GM12878 (cell line): ENCODE results near the gene AKAP12. TPM values are rescaled to one million over a fixed set of nuclear protein-coding genes. Genes with fewer than 3 reads are reported as not detected.
A peak's percentile ranks its signal among the peaks of the same experiment; 100 is the strongest.

Experiments used
- ATAC-seq: fragments of 200-7000 bp; cut with Tn5 transposase; 3 replicates; pipeline ENCODE4 v1.9.1; 2020; ENCODE audit warnings: mild to moderate bottlenecking, moderate library complexity
- BruUV-seq: library from RNA; stranded (reverse); fragments of 400-500 nt; replicated peaks from 2 replicates; lab custom pipeline; 2021; lab: Mats Ljungman, UMichigan
- CTCF ChIA-PET: fragments of 300-600 bp; sonication (Branson Sonifier 250); formaldehyde crosslinking; extraction: SDS; loops from one replicate; lab custom pipeline; 2021; ENCODE audit warnings: inconsistent platforms; lab: Yijun Ruan, JAX
- POLR2A ChIA-PET: fragments of 350-600 bp; formaldehyde crosslinking; extraction: SDS; loops from one replicate; lab custom pipeline; 2021; ENCODE audit warnings: inconsistent platforms; lab: Charles Lee
- RAD21 ChIA-PET: fragments of 300-600 bp; sonication (Branson Sonifier 250); formaldehyde crosslinking; loops from one replicate; lab custom pipeline; 2023; ENCODE audit warnings: antibody characterized with exemption; ENCODE audit not compliant: unreplicated experiment; lab: Charles Lee
- SMC1A ChIA-PET: fragments of 300-600 bp; sonication (Branson Sonifier 250); formaldehyde crosslinking; loops from one replicate; lab custom pipeline; 2023; ENCODE audit not compliant: unreplicated experiment, uncharacterized antibody; lab: Charles Lee
- DNase-seq: peaks from one replicate; pipeline ENCODE4 v3.0.0-alpha.2; 2011; ENCODE audit warnings: low read depth, low spot score
- FAIRE-seq: peaks from 3 replicates; lab custom pipeline; 2011; peaks lifted over from hg19 to GRCh38; lab: Jason Lieb, UNC
- H2AFZ ChIP-seq: 2 replicates; pipeline ENCODE4 v1.6.0; 2011; ENCODE audit warnings: low read depth, low read length, control low read depth; ENCODE audit not compliant: control insufficient read depth
- H3K27ac ChIP-seq: 2 replicates; pipeline ENCODE4 v1.5.1; 2011; ENCODE audit warnings: control low read depth; ENCODE audit not compliant: control insufficient read depth, insufficient read depth
- H3K27me3 ChIP-seq, 2 experiments: replicated peaks in 1 of 2; 2 replicates each; pipeline versions ENCODE4 v1.6.0 to v1.6.1; 2011; ENCODE audit warnings: low read length in 1 of 2; ENCODE audit not compliant: control insufficient read depth in 2 of 2, insufficient read depth in 2 of 2
- H3K36me3 ChIP-seq, 2 experiments: 2 replicates each; pipeline ENCODE4 v1.5.1; 2011; ENCODE audit warnings: low read length in 1 of 2; ENCODE audit not compliant: control insufficient read depth in 2 of 2, insufficient read depth in 2 of 2
- H3K4me1 ChIP-seq: 2 replicates; pipeline ENCODE4 v1.6.1; 2011; ENCODE audit warnings: mild to moderate bottlenecking, low read length, moderate library complexity, mixed read lengths; ENCODE audit not compliant: control insufficient read depth, insufficient read depth
- H3K4me2 ChIP-seq: 2 replicates; pipeline ENCODE4 v1.6.0; 2011; ENCODE audit warnings: control low read depth; ENCODE audit not compliant: control insufficient read depth, insufficient read depth
- H3K4me3 ChIP-seq: fragments of 200-600 bp; sonication (generic); 2 replicates; pipeline ENCODE4 v1.5.1; 2016
- H3K79me2 ChIP-seq: 2 replicates; pipeline ENCODE4 v1.6.0; 2011; ENCODE audit warnings: low read length; ENCODE audit not compliant: control insufficient read depth, insufficient read depth
- H3K9ac ChIP-seq: 2 replicates; pipeline ENCODE4 v1.8.0; 2011; ENCODE audit warnings: low read length, control low read depth, mixed read lengths; ENCODE audit not compliant: control insufficient read depth, insufficient read depth
- H3K9me3 ChIP-seq: replicated peaks from 3 replicates; pipeline ENCODE4 v1.5.1; 2011; ENCODE audit warnings: mild to moderate bottlenecking, low read length; ENCODE audit not compliant: control insufficient read depth, insufficient read depth
- H4K20me1 ChIP-seq: 2 replicates; pipeline ENCODE4 v1.6.0; 2011; ENCODE audit not compliant: control insufficient read depth, insufficient read depth
- CHD4 ChIP-seq: fragments of 200-600 bp; sonication (generic); IDR thresholded peaks from 2 replicates; pipeline ENCODE4 v1.6.1; 2016; ENCODE audit warnings: mild to moderate bottlenecking
- FOXM1 ChIP-seq: IDR thresholded peaks from 2 replicates; pipeline ENCODE4 v1.6.1; 2012; ENCODE audit warnings: low read depth, mild to moderate bottlenecking, inconsistent platforms, low read length, moderate library complexity
- GABPA ChIP-seq: IDR thresholded peaks from 2 replicates; pipeline ENCODE4 v1.6.1; 2014; ENCODE audit warnings: antibody characterized with exemption, low read depth, mild to moderate bottlenecking, inconsistent platforms
- JUNB ChIP-seq: IDR thresholded peaks from 2 replicates; pipeline ENCODE4 v1.6.1; 2016; ENCODE audit warnings: antibody characterized with exemption, mild to moderate bottlenecking
- LARP7 ChIP-seq: fragments of 450-650 bp; IDR thresholded peaks from 2 replicates; pipeline ENCODE4 v1.6.1; 2017; ENCODE audit warnings: mild to moderate bottlenecking
- MXI1 ChIP-seq: fragments of 150-350 bp; IDR thresholded peaks from 2 replicates; pipeline ENCODE4 v1.6.1; 2011; ENCODE audit warnings: low read depth, mild to moderate bottlenecking, inconsistent platforms, low read length, improper control_type of control experiment
- MYC ChIP-seq: IDR thresholded peaks from 2 replicates; pipeline ENCODE4 v1.6.1; 2011; ENCODE audit warnings: mild to moderate bottlenecking, low read length, moderate library complexity, inconsistent platforms; ENCODE audit not compliant: insufficient read depth, insufficient replicate concordance, insufficient read length, severe bottlenecking
- RUNX3 ChIP-seq: IDR thresholded peaks from 2 replicates; pipeline ENCODE4 v1.6.1; 2012; ENCODE audit warnings: low read length, inconsistent platforms
- SMAD1 ChIP-seq: fragments of 450-650 bp; IDR thresholded peaks from 2 replicates; pipeline ENCODE4 v1.6.1; 2018; ENCODE audit warnings: mild to moderate bottlenecking, low read depth; ENCODE audit not compliant: partially characterized antibody
- SREBF1 ChIP-seq: IDR thresholded peaks from 2 replicates; pipeline ENCODE4 v1.6.1; 2012; ENCODE audit warnings: mild to moderate bottlenecking, low read length
- WGBS: methylation state at CpG from one replicate; pipeline ENCODE4 v1.1.6; 2016; ENCODE audit warnings: low lambda C conversion rate; ENCODE audit not compliant: insufficient replicate concordance, insufficient coverage; ENCODE audit errors: missing lambda C conversion rate; 5-methylcytosine and 5-hydroxymethylcytosine counted together
- in situ Hi-C: fragments of 300-500 bp; cut with MboI; formaldehyde crosslinking; loops from 9 replicates; pipeline ENCODE4 v1.14.3; 2018; ENCODE audit warnings: mixed read lengths
- intact Hi-C: fragments of 100-400 bp; cut with micrococcal nuclease; formaldehyde crosslinking; loops from one replicate; pipeline ENCODE4 v1.14.2; 2022; ENCODE audit not compliant: unreplicated experiment
- polyA plus RNA-seq, 11 experiments: library from polyadenylated mRNA; depleted of rRNA in 4 of 11; unstranded in 6 of 11; stranded (reverse) in 5 of 11; fragments of >200 nt; fragmentation: Nextera tagmentation in 4 of 11; fragmentation: Illumina TruSeq in 1 of 11; extraction: Ambion mirVana in 4 of 11; extraction: Trizol in 1 of 11; gene quantifications; 1 replicate in 1 of 11; 2 replicates in 10 of 11; pipeline versions ENCODE4 v1.2.1 to v1.2.3, GENCODE V29; 2011 to 2016; ENCODE audit warnings: inconsistent platforms in 2 of 11, missing spikeins in 2 of 11, low read depth in 1 of 11
- total RNA-seq, 4 experiments: library from RNA; depleted of rRNA in 3 of 4; stranded (reverse); fragments of >200 nt in 3 of 4; fragmentation: Illumina TruSeq in 1 of 4; extraction: Trizol in 1 of 4; gene quantifications; 2 replicates each; pipeline versions ENCODE4 v1.2.1 to v1.2.3, GENCODE V29; 2013 to 2021
- TF ChIP-seq, protein P1 (sequence below): IDR thresholded peaks from 2 replicates; pipeline ENCODE4 v1.6.1; 2011; ENCODE audit warnings: borderline replicate concordance, low read depth, mild to moderate bottlenecking, moderate library complexity, low read length; ENCODE audit not compliant: insufficient read depth, poor library complexity, severe bottlenecking
- TF ChIP-seq, protein P2 (sequence below): fragments of 450-650 bp; IDR thresholded peaks from 2 replicates; pipeline ENCODE4 v1.6.1; 2017; ENCODE audit warnings: borderline replicate concordance
- TF ChIP-seq, protein P3 (sequence below): IDR thresholded peaks from 2 replicates; pipeline ENCODE4 v1.6.1; 2012; ENCODE audit warnings: low read depth, low read length, improper control_type of control experiment

The AKAP12 gene
- total and polyA plus RNA-seq, 10 of the 15 experiments (the other 5 are each of a cell fraction or from before 2014, with no cell fraction given): under 0.01 to 0.72 (median 0.06) TPM; not detected in 4

DNA sequence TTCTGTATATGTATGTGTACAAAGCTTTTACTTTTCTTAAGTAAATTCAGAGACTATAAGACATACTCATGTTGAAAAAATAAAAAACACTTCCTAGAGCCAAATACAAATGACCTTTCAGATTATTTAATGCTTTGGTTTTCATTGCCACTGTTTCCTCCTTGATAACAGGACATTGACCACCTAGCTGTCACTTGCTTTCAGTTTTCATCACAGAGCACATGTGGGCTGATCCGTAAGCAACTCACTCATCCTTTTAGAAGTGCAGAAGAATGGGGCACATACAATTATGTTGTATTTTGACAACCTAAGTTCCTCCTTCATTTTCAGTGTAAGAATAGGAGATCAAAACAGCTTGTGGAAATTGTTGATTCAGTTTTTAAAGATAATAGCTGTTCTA, 145.4 kb downstream of the AKAP12 start:
- RAD21 ChIA-PET: interaction anchor here (1.0 to 1.3 kb wide), 2 partner anchors 9 to 21 kb away, joined by 3 read pairs; no protein-coding TSS in a partner anchor
- CTCF ChIA-PET: interaction anchor here (1.0 to 2.2 kb wide), 5 partner anchors 9 to 90 kb away, joined by 3 to 10 read pairs (median 3); no protein-coding TSS in a partner anchor
- BruUV-seq: no TSS peak
- Histone ChIP-seq H3K79me2 (peaks cover 79% of the 10 kb centered on the region), H3K4me1 (peaks cover 31% of the 10 kb centered on the region), H4K20me1 (no peaks in the 10 kb centered on the region), H3K4me3 (no peak overlapping the region), H2AFZ (no peak overlapping the region), H3K9me3 (no peaks in the 10 kb centered on the region), H3K9ac (no peak overlapping the region), H3K27me3 (no peaks in the 10 kb centered on the region), H3K4me2 (peak overlapping the region; percentile 56), H3K27ac (peak overlapping the region; percentile 7), H3K36me3 (peaks cover 0 to 4% of the 10 kb centered on the region in 2 experiments; a peak in 2 of 4 replicates)
- WGBS: 13% methylated on average over 1 of the region's 1 CpG
- SMC1A ChIA-PET: interaction anchor here (0.6 to 1.2 kb wide), 5 partner anchors 9 to 869 kb away, joined by 3 to 4 read pairs (median 3); no protein-coding TSS in a partner anchor
- no peak for DNase-seq
- POLR2A ChIA-PET: no interaction called here
- in situ Hi-C loops (no loop called here), intact Hi-C loops (no loop called here)
- FAIRE-seq: no peak
- peak; percentile 39 for ATAC-seq
- TF ChIP-seq LARP7 (no peak), SMAD1 (no peak), RUNX3 (peak; percentile 36; the same call in 1 of the 2 replicates), CHD4 (no peak), MXI1 (peak; percentile 89), MYC (no peak), JUNB (peak; percentile 26; the same call in 1 of the 2 replicates), GABPA (0 out of 2 replicates have a peak, but pooled peaks have one; percentile 9), FOXM1 (no peak), SREBF1 (no peak)
- TF ChIP-seq, protein P1, sequence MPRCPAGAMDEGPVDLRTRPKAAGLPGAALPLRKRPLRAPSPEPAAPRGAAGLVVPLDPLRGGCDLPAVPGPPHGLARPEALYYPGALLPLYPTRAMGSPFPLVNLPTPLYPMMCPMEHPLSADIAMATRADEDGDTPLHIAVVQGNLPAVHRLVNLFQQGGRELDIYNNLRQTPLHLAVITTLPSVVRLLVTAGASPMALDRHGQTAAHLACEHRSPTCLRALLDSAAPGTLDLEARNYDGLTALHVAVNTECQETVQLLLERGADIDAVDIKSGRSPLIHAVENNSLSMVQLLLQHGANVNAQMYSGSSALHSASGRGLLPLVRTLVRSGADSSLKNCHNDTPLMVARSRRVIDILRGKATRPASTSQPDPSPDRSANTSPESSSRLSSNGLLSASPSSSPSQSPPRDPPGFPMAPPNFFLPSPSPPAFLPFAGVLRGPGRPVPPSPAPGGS: no peak
- TF ChIP-seq, protein P2, sequence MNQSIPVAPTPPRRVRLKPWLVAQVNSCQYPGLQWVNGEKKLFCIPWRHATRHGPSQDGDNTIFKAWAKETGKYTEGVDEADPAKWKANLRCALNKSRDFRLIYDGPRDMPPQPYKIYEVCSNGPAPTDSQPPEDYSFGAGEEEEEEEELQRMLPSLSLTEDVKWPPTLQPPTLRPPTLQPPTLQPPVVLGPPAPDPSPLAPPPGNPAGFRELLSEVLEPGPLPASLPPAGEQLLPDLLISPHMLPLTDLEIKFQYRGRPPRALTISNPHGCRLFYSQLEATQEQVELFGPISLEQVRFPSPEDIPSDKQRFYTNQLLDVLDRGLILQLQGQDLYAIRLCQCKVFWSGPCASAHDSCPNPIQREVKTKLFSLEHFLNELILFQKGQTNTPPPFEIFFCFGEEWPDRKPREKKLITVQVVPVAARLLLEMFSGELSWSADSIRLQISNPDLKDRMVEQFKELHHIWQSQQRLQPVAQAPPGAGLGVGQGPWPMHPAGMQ: no peak
- TF ChIP-seq, protein P3, sequence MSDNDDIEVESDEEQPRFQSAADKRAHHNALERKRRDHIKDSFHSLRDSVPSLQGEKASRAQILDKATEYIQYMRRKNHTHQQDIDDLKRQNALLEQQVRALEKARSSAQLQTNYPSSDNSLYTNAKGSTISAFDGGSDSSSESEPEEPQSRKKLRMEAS: peak; percentile 42; the same call in 1 of the 2 replicates
